SK-N-SH treated with all-trans-retinoic acid at 6 μM for 48 hours (cell line): ENCODE measurements around the gene TRIM72.

ENCODE experiments used
- OSR1 ChIP-seq: fragments of 250-450 bp; sonication (Bioruptor Pico); IDR thresholded peaks from 2 replicates; pipeline ENCODE4 v1.8.0; 2022; ENCODE audit warnings: moderate library complexity, mild to moderate bottlenecking, inconsistent platforms
- PPARA ChIP-seq: fragments of 250-450 bp; sonication (Bioruptor Pico); IDR thresholded peaks from 2 replicates; pipeline ENCODE4 v1.5.0; 2020; ENCODE audit warnings: mild to moderate bottlenecking, borderline replicate concordance
- RARB ChIP-seq: fragments of 250-450 bp; sonication (Bioruptor Pico); IDR thresholded peaks from 2 replicates; pipeline ENCODE4 v1.8.0; 2021; ENCODE audit warnings: mild to moderate bottlenecking, moderate library complexity
- ZNF565 ChIP-seq: fragments of 450-650 bp; formaldehyde crosslinking; conservative IDR thresholded peaks from 2 replicates; pipeline ENCODE4 v1.5.0; 2020; ENCODE audit warnings: low read depth, mild to moderate bottlenecking, moderate library complexity
- TF ChIP-seq, protein P1 (sequence below): fragments of 250-450 bp; sonication (Bioruptor Pico); IDR thresholded peaks from 2 replicates; pipeline ENCODE4 v1.5.0; 2020; ENCODE audit warnings: mild to moderate bottlenecking, moderate library complexity

DNA sequence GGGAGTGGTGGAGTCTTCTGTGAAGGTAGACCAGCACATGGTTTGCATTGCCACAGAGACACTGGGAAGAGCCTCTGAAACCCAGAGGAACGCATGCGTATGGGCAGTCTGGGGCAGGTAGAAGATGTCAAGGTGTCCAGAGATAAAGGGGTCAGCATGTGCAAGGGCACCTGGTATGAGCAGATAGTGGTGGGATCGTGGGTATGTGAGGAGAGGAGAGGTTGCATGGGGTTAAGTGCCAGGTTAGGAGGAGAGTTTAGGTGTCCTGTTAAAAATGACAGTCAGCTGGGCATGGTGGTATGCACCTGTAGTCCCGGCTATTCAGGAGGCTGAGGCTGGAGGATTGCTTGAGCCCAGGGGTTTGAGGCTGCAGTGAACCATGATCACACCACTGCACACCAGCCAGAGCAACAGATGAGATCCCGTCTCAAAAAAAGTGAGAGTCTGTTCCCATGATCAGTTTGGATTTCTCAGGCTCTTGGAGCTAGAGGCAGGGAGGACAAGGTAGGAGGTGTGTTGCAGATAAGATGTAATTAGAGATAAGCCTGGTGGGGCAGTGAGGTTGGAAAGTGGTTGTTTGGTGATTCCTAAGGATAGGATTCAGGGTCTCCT lies 14.4 kb upstream of the TRIM72 start:
- no peak for TF ChIP-seq RARB (CRISPR knock-in tag)
- TF ChIP-seq, protein P1, sequence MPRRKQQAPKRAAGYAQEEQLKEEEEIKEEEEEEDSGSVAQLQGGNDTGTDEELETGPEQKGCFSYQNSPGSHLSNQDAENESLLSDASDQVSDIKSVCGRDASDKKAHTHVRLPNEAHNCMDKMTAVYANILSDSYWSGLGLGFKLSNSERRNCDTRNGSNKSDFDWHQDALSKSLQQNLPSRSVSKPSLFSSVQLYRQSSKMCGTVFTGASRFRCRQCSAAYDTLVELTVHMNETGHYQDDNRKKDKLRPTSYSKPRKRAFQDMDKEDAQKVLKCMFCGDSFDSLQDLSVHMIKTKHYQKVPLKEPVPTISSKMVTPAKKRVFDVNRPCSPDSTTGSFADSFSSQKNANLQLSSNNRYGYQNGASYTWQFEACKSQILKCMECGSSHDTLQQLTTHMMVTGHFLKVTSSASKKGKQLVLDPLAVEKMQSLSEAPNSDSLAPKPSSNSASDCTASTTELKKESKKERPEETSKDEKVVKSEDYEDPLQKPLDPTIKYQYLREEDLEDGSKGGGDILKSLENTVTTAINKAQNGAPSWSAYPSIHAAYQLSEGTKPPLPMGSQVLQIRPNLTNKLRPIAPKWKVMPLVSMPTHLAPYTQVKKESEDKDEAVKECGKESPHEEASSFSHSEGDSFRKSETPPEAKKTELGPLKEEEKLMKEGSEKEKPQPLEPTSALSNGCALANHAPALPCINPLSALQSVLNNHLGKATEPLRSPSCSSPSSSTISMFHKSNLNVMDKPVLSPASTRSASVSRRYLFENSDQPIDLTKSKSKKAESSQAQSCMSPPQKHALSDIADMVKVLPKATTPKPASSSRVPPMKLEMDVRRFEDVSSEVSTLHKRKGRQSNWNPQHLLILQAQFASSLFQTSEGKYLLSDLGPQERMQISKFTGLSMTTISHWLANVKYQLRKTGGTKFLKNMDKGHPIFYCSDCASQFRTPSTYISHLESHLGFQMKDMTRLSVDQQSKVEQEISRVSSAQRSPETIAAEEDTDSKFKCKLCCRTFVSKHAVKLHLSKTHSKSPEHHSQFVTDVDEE, result no peak
- no peak for TF ChIP-seq PPARA
- no peak for TF ChIP-seq OSR1
- TF ChIP-seq ZNF565 (CRISPR knock-in tag), result no peak
